ENCODE data around the gene SNX6.

GRCh38 chr14:34678306-34678705 is 48.4 kb upstream of the SNX6 start:
- no peak for TF ChIP-seq GATA2 (IDR thresholded peaks at IDR 0.05; ENCODE audit: low read depth, low read length)
- TF ChIP-seq GATA3 (IDR thresholded peaks at IDR 0.05; ENCODE audit: low read depth, low read length), result no peak

Measured in SH-SY5Y (cell line).